ENCODE data around the gene CD58.
A peak's percentile ranks its signal among the peaks of the same experiment; 100 is the strongest.

Gene CD58

DNA sequence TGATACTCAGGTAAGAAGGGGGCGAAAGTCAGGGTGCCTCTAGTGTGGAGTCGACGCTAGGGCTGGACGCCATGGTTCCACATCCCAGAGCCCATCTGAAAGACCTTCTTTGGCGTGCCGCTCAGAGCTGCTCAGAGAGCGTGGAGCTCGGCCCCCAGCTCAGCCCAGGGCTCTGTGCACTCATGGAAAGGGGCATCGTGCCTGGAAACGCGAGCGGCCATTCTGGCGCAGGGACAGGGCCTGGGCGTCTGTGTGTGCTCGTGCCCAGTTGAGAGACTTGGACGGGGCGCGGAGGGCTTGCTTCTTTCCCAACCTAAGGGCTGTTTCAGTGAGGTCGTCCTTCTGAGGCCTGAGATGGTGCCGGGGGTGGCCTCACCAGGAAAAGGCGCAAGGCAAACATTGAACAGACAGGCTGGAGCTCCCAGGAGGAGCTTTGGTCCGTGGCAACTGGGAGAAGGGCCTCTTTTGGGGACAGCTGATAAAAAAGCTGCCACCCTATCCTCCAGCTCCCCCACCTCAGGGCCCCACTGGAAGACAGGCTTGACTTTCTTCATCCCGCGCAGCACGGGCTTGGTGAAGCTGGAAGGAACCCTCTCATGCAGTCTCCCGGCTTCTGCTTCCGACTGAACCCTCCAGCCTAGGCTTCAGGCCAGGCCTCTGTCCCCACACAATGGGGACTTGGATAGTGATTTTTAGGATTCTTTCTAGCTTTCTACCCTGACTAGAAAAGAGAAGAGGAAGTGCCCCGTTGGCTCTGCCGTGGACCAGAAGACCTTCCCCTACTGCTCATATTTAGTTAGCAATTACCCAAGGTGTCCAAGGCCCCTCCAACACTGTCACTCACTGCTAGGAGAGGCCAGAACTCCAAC, 77.1 kb downstream of the CD58 start:
- no peak for DNase-seq (ENCODE audit: low read depth in 2 of 2)

DNA sequence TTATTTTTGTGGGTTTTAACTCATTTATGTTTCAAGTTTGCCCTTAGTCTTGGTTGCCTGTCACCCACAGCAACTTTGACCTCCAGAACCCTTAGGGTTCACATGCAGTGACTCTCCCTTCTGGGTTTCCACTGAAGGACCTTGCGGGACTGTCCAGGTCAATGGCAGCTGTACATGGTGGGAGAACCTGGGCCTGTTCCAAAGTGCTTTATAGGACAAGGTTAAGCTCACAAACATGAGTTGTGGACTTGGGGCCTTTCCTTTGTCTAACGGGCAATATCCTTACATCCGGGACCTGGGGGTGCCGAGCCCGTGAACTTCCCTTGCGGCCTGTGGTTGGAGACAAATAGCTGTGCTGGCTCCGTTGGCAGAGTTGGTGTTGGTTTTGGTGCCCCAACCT, 77.8 kb downstream of the CD58 start:
- DNase-seq (ENCODE audit: low read depth in 2 of 2): no peak

DNA sequence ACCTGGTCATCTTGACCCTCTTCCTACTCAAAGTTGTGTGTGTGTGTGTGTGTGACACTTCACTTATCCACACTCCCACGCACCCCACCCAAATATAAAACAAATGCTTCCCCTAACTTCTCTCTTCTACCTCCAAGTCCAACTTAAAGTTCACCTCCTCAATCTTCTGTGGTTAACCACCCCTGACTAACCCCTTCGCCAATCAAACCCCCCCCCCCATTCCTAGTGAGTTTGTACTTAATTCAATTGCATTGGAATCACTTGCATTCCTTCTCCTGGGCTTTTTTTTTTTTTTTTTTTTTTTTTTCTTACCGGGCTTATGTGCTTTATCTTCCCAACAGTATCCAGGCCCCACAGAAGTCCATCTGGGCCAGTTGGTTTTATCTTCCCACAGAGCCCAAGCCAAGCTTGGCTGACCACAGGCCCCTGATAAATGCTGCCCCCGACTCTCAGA, 78.4 kb downstream of the CD58 start:
- DNase-seq (ENCODE audit: low read depth in 2 of 2): no peak

DNA sequence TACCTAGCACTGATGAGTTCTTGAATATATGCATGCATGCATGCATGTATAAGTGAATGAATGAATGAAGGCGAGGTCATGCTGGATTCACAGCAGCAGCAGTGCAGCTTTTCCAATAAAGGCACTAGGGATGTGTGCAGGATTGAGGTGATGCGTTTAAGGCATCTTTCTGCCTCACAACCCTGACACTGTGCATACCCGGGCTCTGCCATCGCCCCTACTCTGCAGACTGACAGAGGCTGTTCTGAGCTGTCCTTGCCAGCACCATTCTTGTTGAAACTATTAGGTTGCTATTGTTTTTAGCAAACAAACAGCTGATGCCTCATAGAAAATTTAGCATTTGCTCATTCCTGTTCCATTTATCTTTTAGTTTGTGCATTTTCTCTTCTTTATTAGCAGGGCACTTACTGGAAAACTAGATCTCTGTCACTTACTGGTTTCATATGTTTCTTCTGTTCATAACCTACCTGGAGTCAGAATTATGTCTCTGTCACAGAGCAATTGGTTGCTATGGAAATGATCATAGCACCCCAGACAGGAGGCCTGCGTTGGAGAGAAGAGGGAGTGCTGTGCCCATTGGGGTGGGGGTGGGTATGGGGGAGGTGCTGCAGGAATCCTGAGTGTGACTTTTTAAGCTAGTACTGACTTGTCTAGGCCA, 79.0 kb downstream of the CD58 start:
- DNase-seq (ENCODE audit: low read depth in 2 of 2): no peak

DNA sequence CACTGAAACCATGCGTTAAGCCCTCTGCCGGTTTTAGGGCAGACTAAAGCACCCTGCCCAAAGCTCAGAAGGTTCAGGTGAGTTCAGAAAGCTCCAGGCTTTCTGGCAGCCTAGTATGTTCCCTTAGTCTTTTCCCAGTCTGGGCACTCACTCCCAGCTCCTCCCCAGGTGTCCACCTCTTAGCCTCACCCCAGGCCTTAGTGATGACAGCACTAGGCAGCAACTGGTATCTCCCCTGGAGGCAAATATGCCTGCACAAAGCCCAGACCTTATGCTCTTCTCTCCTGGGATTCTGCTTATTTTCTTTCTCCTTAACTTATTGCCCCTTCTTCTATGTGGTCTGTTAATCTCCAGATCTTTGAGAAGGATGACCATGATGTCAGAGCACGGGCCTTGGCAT, 80.2 kb downstream of the CD58 start:
- no peak for DNase-seq (ENCODE audit: low read depth in 2 of 2)

- no peak for DNase-seq (ENCODE audit: low read depth in 2 of 2)
Measured at GRCh38 chr1:116489231-116489697, 81.6 kb downstream of the CD58 start.

DNA sequence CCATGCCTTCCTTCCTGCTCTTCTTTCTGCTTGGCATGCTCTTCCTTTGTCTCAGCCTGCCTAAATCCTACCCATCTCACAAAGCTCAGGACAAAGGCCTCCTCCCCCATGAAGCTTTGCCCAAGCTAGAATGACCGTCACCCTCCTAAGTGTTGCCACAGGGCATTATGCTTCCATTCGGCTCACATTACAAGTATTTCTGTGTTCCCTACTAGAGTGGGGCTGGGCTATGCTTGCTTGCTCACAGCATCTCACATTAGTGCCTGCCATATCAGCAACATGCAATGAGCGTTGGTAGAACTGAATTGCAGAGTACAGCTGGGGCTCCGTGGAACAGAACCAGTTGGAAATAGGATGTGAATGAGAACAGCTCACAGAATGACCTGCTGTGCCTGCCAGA, 82.8 kb downstream of the CD58 start:
- DNase-seq (ENCODE audit: low read depth in 2 of 2): no peak

- DNase-seq (ENCODE audit: low read depth in 2 of 2): no peak
Measured at GRCh38 chr1:116487583-116487982, 83.2 kb downstream of the CD58 start.

DNA sequence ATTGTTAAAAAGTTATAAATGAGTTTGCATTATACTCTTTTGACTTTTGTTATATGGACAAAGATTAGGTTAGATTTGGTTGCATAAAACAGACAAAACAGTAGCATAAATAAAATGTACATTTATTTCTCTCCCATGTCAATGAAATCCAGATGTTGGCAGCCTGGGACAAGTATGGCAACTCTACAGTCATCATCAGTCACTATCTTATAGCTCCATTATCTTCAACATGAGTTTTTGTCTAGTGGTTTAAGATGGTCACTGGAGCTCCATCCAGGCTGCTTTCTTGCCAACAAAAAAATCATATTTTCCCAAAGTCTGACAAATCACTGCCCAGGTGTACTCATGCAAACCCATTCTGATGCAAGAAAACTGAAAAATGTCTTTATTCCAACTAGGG, 83.8 kb downstream of the CD58 start:
- DNase-seq (ENCODE audit: low read depth in 2 of 2): no peak

DNA sequence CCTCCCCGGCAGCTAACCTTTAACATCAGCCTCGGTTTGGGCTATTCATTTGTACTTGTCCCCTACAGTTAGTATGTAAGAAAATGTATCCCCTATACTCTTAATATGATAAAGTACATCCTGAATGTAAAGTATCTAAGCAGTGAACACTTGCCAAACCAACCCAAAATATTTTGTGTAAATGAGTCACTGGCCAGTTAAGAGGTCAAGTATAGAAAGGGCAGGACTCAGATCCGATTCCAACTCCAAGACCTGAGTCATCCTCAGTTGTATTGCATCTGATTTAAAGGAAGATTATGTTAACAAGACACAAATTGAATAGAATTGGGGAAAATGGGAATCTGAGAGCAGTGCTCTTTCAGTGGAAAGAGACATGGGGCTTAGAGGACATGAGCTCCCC, 84.4 kb downstream of the CD58 start:
- peak; percentile 42 to 53 for DNase-seq (ENCODE audit: low read depth in 2 of 2)

DNA sequence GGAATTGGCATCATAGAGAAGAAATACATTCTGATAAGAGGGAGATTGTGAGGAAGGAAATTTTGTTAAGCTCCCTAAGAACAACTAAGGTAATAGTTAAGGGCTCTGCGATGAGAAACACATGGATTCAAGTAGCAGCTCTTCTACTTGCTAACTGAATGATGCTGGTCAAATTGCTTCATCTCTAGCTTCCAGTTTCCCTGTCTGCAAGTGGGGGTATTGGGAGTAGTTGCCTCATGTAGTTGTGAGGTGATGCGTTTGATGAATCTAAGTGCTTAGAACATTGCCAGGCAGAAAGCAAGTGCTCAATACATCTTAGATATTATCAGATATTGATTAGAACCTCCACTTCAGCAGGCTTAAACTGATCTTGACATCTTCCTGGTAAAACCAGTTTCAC, 84.8 kb downstream of the CD58 start:
- no peak for DNase-seq (ENCODE audit: low read depth in 2 of 2)

- DNase-seq (ENCODE audit: low read depth in 2 of 2): peak; percentile 61 to 63
Measured at GRCh38 chr1:116485071-116485735, 85.6 kb downstream of the CD58 start.

DNA sequence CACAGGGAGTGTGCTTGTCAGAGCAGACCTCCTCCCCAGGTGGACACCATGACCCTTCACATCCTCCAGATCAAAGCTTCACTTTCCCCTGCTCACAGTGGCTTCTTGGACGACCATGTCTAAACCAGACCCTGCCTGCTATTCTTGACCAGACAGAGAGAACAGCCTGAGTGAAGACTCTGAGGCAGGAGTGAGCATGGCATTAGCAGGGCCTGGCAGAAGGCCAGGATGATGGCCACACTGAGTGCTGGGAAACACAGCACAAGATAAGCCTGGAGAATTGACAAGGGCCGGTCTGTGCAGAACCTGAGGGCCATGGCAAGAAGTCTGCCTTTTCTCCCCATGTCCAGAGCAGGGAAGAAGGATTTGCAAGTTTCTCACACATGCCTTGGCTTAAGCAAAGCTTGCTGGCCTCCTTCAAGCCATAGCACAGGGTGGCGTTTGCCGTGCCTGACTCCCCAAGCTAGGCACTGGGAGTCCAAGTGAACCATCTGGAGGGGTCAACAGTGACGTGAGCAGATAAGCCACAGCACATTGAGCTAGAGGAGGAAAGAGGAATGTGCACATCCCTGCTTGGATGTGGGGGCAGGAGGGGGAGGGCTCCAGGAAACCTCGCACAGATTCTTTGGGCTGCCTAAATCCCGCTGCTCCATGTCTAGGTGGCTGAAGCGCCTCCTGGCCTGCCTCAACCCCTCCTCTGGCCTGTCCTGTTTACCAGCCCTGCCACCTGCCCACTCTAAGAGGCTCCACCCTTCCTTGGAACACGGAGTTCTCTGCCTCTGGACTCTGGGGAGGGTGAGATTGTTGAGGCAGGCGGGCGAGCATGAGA, 87.1 kb downstream of the CD58 start:
- no peak for DNase-seq (ENCODE audit: low read depth in 2 of 2)

- no peak for DNase-seq (ENCODE audit: low read depth in 2 of 2)
Measured at GRCh38 chr1:116482490-116482889, 88.3 kb downstream of the CD58 start.

- no peak for DNase-seq (ENCODE audit: low read depth in 2 of 2)
Measured at GRCh38 chr1:116481934-116482333, 88.9 kb downstream of the CD58 start.

GRCh38 chr1:116478621-116479020, 92.2 kb downstream of the CD58 start:
- DNase-seq (ENCODE audit: low read depth in 2 of 2): no peak

- no peak for DNase-seq (ENCODE audit: low read depth in 2 of 2)
Measured at GRCh38 chr1:116477429-116477828, 93.4 kb downstream of the CD58 start.

- no peak for DNase-seq (ENCODE audit: low read depth in 2 of 2)
Measured at GRCh38 chr1:116476321-116476720, 94.5 kb downstream of the CD58 start.

DNA sequence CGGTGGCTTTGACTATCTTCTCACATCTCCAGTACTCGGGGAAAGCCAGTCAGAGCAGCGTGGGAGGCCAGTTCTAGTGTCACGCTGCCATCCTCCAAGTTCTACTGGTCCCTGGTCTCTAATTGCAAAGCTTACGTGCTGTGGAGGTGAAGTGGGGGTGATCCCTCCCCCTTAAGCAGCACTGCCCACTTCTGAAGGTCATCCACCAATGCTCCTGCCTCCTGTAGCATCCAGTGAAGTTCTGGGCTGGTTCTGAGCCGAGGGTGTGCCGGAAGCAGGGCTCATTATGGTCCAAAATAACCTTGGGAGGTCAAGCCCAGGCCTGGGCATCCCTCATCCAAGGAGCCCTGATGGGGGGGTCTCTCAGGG, 95.0 kb downstream of the CD58 start:
- no peak for DNase-seq (ENCODE audit: low read depth in 2 of 2)

GRCh38 chr1:116474921-116475849, 95.6 kb downstream of the CD58 start:
- no peak for DNase-seq (ENCODE audit: low read depth in 2 of 2)
